CD4-positive, alpha-beta T cell (primary cell): ENCODE results near the gene C20orf96. TPM values are rescaled to one million over a fixed set of nuclear protein-coding genes. Genes with fewer than 3 reads are reported as not detected.
A peak's percentile ranks its signal among the peaks of the same experiment; 100 is the strongest.
"Not testable (repeated sequence)": the region's sequence is repeated elsewhere in the genome, so short reads cannot be mapped to it uniquely, and the experiment has no call there.

ENCODE experiments used
- ATAC-seq: fragments of 200-7000 bp; cut with Tn5 transposase; one replicate; pipeline ENCODE4 v1.10.0; 2022; ENCODE audit warnings: mild to moderate bottlenecking; ENCODE audit not compliant: poor library complexity
- CTCF ChIA-PET: fragments of 350-600 bp; sonication (Branson Sonifier 250); formaldehyde crosslinking; loops from one replicate; lab custom pipeline; 2021; ENCODE audit warnings: antibody characterized with exemption, inconsistent platforms; lab: Charles Lee
- POLR2A ChIA-PET: fragments of 350-600 bp; sonication (Branson Sonifier 250); formaldehyde crosslinking; loops from one replicate; lab custom pipeline; 2021; ENCODE audit warnings: antibody characterized with exemption, inconsistent platforms; lab: Charles Lee
- DNase-seq, 14 experiments: peaks; one replicate each; pipeline ENCODE4 v3.0.0-alpha.2; 2013 to 2020; ENCODE audit warnings: mixed read lengths in 2 of 14
- H3K27ac ChIP-seq, 2 donors: one replicate each; pipeline versions ENCODE4 v1.5.1 to v1.7.0; 2013; ENCODE audit warnings: low read length in 2 of 2, low read depth in 1 of 2, mild to moderate bottlenecking in 1 of 2
- H3K27me3 ChIP-seq, 2 experiments: 1 replicate in 1 of 2; 2 replicates in 1 of 2; pipeline versions ENCODE4 v1.6.1 to v1.7.0; 2013; ENCODE audit warnings: low read length in 2 of 2, control low read depth in 1 of 2, mild to moderate bottlenecking in 1 of 2, moderate library complexity in 1 of 2; ENCODE audit not compliant: insufficient read depth in 2 of 2, control insufficient read depth in 1 of 2
- H3K36me3 ChIP-seq: one replicate; pipeline ENCODE4 v1.6.1; 2013; ENCODE audit warnings: low read length, control low read depth; ENCODE audit not compliant: insufficient read depth
- H3K4me1 ChIP-seq: one replicate; pipeline ENCODE4 v1.6.1; 2013; ENCODE audit warnings: low read length, control low read depth; ENCODE audit not compliant: insufficient read depth
- H3K4me3 ChIP-seq: one replicate; pipeline ENCODE4 v1.5.1; 2013; ENCODE audit warnings: mild to moderate bottlenecking, low read length, moderate library complexity
- H3K9me3 ChIP-seq, 2 experiments: 1 replicate in 1 of 2; 2 replicates in 1 of 2; pipeline versions ENCODE4 v1.6.1 to v1.7.0; 2013; ENCODE audit warnings: low read length in 2 of 2, mild to moderate bottlenecking in 2 of 2, control low read depth in 1 of 2, moderate library complexity in 1 of 2; ENCODE audit not compliant: control insufficient read depth in 1 of 2, insufficient read depth in 1 of 2
- H3K27ac Mint-ChIP-seq: one replicate; pipeline ENCODE4 v1.8.0; 2020; ENCODE audit warnings: mixed read lengths
- H3K27me3 Mint-ChIP-seq: one replicate; pipeline ENCODE4 v1.8.0; 2021; ENCODE audit warnings: mixed read lengths
- H3K36me3 Mint-ChIP-seq: one replicate; pipeline ENCODE4 v1.8.0; 2021; ENCODE audit warnings: low read depth, mixed read lengths
- H3K4me1 Mint-ChIP-seq: one replicate; pipeline ENCODE4 v1.8.0; 2021; ENCODE audit warnings: low read depth, mixed read lengths
- H3K4me3 Mint-ChIP-seq: one replicate; pipeline ENCODE4 v1.8.0; 2020; ENCODE audit warnings: mild to moderate bottlenecking, mixed read lengths
- H3K9me3 Mint-ChIP-seq: one replicate; pipeline ENCODE4 v1.8.0; 2020; ENCODE audit warnings: mixed read lengths
- intact Hi-C, 2 experiments: fragments of 100-400 bp; cut with DNase I in 1 of 2; cut with micrococcal nuclease in 1 of 2; formaldehyde crosslinking; loops; one replicate each; pipeline versions ENCODE4 v1.15.1 to v1.9.0; 2023 to 2025; cut with DNase I, micrococcal nuclease
- total RNA-seq, 174 experiments: library from RNA in 2 of 174; stranded (reverse) in 2 of 174; gene quantifications; one replicate each; pipeline ENCODE4 v1.2.3 and lab custom pipeline; 2021 to 2026
- TF ChIP-seq, protein P1 (sequence below): fragments of 200-600 bp; IDR thresholded peaks from one replicate; pipeline ENCODE4 v1.8.0; 2022; ENCODE audit warnings: antibody characterized with exemption, mild to moderate bottlenecking

Gene C20orf96
- total RNA-seq, 2 experiments from 2014 or later = 2.4 to 3.3 TPM

DNA sequence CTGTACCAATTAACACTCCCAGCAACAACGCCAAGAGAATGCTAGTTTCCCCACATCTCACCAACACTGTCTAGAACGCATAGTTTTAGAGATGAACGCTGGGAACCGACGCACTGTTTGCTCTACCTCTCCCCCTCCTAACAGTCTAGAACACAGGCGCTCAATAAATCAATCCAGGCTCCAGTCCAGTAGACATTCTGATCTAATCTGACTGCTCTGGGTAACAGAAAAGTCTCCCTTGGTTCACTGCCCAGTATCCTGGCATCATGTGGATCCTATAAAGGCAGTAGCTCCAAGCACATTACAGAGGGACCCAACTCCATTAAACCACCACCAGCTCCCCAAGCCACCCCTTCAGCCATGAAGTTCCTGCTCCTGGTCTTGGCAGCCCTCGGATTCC is 33.1 kb downstream of the C20orf96 start, which contains the start of gene DEFB132:
Gene DEFB132, plus strand, starts transcription at position 306 of the 400 bp plus-strand sequence. Its CDS starts 55 bp downstream, at position 361.
- intact Hi-C loops = no loop called here
- H3K4me3 Mint-ChIP-seq = no peak within 1 kb of the TSS

DNA sequence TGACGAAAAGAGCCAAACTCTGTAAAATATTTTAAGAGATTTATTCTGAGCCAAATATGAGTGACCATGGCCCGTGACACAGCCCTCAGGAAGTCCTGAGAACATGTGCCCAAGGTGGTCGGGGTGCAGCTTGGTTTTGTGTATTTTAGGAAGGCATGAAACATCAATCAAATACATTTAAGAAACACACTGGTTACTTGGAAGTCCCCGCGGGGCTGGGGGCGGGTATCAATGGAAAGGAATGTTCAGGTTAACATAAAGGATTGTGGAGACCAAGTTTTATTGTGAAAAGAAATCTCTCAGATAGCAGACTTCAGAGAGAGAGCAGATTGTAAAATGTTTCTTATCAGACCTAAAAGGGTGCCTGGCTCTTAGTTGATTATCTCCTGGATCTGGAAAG is 37.1 kb downstream of the C20orf96 start:
- H3K9me3 ChIP-seq, H3K4me3 Mint-ChIP-seq, H3K36me3 Mint-ChIP-seq, ATAC-seq, H3K4me3 ChIP-seq, H3K36me3 ChIP-seq, DNase-seq, H3K27me3 Mint-ChIP-seq, H3K27ac Mint-ChIP-seq, intact Hi-C loops, H3K27ac ChIP-seq, CTCF ChIA-PET, POLR2A ChIA-PET, H3K4me1 ChIP-seq, H3K9me3 Mint-ChIP-seq, H3K27me3 ChIP-seq: not testable (repeated sequence)
- peaks cover 13% of the 10 kb centered on the region for H3K4me1 Mint-ChIP-seq

More for the DNA sequence above, 33.1 kb downstream of the C20orf96 start, which contains the start of gene DEFB132:
- ChIA-PET POLR2A (interaction anchor here (0.7 kb wide), 1 partner anchor 9 kb away, joined by 3 read pairs; no protein-coding TSS in a partner anchor), CTCF (interaction anchor here (1.4 kb wide), 1 partner anchor 73 kb away, joined by 4 read pairs; no protein-coding TSS in a partner anchor)
- no peak for ATAC-seq
- DNase-seq = no peak
- Histone ChIP-seq H3K36me3 (no peaks in the 10 kb centered on the region), H3K4me1 (no peaks in the 10 kb centered on the region), H3K9me3 (no peaks in the 10 kb centered on the region), H3K27ac (no peak within 1 kb of the TSS), H3K4me3 (no peak within 1 kb of the TSS), H3K27me3 (peaks cover 0 to 2% of the 10 kb centered on the region in 2 experiments)
- TF ChIP-seq, protein P1, sequence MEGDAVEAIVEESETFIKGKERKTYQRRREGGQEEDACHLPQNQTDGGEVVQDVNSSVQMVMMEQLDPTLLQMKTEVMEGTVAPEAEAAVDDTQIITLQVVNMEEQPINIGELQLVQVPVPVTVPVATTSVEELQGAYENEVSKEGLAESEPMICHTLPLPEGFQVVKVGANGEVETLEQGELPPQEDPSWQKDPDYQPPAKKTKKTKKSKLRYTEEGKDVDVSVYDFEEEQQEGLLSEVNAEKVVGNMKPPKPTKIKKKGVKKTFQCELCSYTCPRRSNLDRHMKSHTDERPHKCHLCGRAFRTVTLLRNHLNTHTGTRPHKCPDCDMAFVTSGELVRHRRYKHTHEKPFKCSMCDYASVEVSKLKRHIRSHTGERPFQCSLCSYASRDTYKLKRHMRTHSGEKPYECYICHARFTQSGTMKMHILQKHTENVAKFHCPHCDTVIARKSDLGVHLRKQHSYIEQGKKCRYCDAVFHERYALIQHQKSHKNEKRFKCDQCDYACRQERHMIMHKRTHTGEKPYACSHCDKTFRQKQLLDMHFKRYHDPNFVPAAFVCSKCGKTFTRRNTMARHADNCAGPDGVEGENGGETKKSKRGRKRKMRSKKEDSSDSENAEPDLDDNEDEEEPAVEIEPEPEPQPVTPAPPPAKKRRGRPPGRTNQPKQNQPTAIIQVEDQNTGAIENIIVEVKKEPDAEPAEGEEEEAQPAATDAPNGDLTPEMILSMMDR = no peak
- Mint-ChIP-seq H3K4me1 (peaks cover 9% of the 10 kb centered on the region), H3K27ac (no peak within 1 kb of the TSS), H3K9me3 (no peaks in the 10 kb centered on the region), H3K36me3 (no peaks in the 10 kb centered on the region), H3K27me3 (no peaks in the 10 kb centered on the region)

DNA sequence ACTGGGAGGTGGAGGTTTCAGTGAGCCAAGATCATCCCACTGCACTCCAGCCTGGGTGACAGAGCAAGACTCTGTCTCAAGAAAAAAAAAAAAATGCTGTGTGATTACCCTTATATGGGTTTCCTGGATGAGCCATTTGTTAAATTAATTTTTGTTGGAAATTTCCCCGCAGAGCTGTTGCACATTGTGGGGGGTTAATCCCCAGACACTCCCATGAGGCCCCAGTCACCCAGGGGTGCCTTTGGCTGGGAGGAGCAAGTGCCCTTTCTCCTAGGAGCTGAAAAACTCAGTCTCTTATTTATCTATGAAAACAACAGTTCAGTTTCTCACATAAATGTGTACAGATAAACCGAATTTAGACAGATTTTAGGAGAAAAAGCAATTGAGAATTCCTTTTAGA is 37.7 kb downstream of the C20orf96 start:
- peaks cover 13% of the 10 kb centered on the region for H3K4me1 Mint-ChIP-seq
- Histone ChIP-seq H3K9me3 (no peaks in the 10 kb centered on the region), H3K27ac (no peak overlapping the region), H3K4me1 (no peaks in the 10 kb centered on the region), H3K27me3 (peaks cover 0 to 2% of the 10 kb centered on the region in 2 experiments), H3K36me3 (no peaks in the 10 kb centered on the region), H3K4me3 (no peak overlapping the region)
- H3K4me3 Mint-ChIP-seq = no peak overlapping the region
- CTCF ChIA-PET = no interaction called here
- intact Hi-C loops = no loop called here
- TF ChIP-seq, protein P1 = no peak
- H3K27ac Mint-ChIP-seq = no peak overlapping the region
- no peaks in the 10 kb centered on the region for H3K9me3 Mint-ChIP-seq
- H3K27me3 Mint-ChIP-seq = no peaks in the 10 kb centered on the region
- H3K36me3 Mint-ChIP-seq = no peaks in the 10 kb centered on the region
- no peak for DNase-seq
- ATAC-seq = no peak
- POLR2A ChIA-PET = no interaction called here

DNA sequence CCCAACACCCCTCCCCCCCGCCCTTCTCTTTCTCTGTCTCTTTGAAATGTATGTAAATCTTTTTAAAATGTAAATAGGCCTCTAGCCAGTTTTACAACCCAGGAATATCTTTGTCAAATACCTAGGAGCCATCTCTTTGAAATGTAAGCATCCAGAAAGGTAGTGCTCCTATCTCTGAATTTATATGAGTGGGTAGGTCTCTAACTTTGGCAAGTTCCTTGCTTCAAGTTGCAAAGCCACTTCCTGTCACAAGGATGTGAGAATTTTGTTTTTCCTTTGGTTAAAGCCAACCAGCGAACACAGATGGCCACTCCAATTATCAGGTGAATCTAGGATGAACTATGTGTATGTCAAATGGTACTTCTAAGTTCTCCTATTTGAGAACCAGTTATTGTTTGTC is 39.2 kb downstream of the C20orf96 start:
- intact Hi-C loops = no loop called here
- Mint-ChIP-seq H3K9me3 (no peaks in the 10 kb centered on the region), H3K27ac (peak overlapping the region; percentile 59), H3K4me1 (peaks cover 13% of the 10 kb centered on the region), H3K36me3 (no peaks in the 10 kb centered on the region), H3K27me3 (no peaks in the 10 kb centered on the region), H3K4me3 (no peak overlapping the region)
- Histone ChIP-seq H3K4me1 (no peaks in the 10 kb centered on the region), H3K27me3 (peaks cover 0 to 2% of the 10 kb centered on the region in 2 experiments), H3K27ac (no peak overlapping the region), H3K4me3 (no peak overlapping the region), H3K36me3 (no peaks in the 10 kb centered on the region), H3K9me3 (no peaks in the 10 kb centered on the region)
- ATAC-seq (no peak), DNase-seq (no peak)
- CTCF ChIA-PET = no interaction called here
- TF ChIP-seq, protein P1 = no peak
- POLR2A ChIA-PET = no interaction called here
